ENCODE data around the gene B3GNT5. TPM values are rescaled to one million over a fixed set of nuclear protein-coding genes. Genes with fewer than 3 reads are reported as not detected.

B3GNT5 gene
- total and polyA plus RNA-seq, 2 donors (not counting 1 experiment from before 2014, with no cell fraction given), result 0.07 to 0.37 TPM

GRCh38 chr3:183252118-183252782, 803 bp upstream of the B3GNT5 start:
- Mint-ChIP-seq H3K4me1 (peaks cover 10% of the 10 kb centered on the region), H3K4me3 (peak overlapping the region; percentile 76), H3K9me3 (ENCODE audit: insufficient read depth) (no peaks in the 10 kb centered on the region), H3K27me3 (peaks cover 50% of the 10 kb centered on the region), H3K27ac (no peak overlapping the region)
- TF ChIP-seq, protein P1, sequence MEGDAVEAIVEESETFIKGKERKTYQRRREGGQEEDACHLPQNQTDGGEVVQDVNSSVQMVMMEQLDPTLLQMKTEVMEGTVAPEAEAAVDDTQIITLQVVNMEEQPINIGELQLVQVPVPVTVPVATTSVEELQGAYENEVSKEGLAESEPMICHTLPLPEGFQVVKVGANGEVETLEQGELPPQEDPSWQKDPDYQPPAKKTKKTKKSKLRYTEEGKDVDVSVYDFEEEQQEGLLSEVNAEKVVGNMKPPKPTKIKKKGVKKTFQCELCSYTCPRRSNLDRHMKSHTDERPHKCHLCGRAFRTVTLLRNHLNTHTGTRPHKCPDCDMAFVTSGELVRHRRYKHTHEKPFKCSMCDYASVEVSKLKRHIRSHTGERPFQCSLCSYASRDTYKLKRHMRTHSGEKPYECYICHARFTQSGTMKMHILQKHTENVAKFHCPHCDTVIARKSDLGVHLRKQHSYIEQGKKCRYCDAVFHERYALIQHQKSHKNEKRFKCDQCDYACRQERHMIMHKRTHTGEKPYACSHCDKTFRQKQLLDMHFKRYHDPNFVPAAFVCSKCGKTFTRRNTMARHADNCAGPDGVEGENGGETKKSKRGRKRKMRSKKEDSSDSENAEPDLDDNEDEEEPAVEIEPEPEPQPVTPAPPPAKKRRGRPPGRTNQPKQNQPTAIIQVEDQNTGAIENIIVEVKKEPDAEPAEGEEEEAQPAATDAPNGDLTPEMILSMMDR (IDR thresholded peaks at IDR 0.05), result no peak
- no peak for TF ChIP-seq EZH2 (IDR thresholded peaks at IDR 0.05; ENCODE audit: borderline replicate concordance, insufficient read depth, low read depth, low read length, poor library complexity, severe bottlenecking)
- Histone ChIP-seq H3K36me3 (replicated peaks in 1 of 2; ENCODE audit: control extremely low read depth in 1 of 2, control insufficient read depth in 1 of 2, extremely low read depth in 1 of 2, insufficient read depth in 2 of 2, low read length in 1 of 2) (no peaks in the 10 kb centered on the region), H3K27me3 (replicated peaks in 1 of 4; ENCODE audit: control extremely low read depth in 1 of 4, control insufficient read depth in 3 of 4, insufficient read depth in 4 of 4, low read length in 3 of 4) (peaks cover 0 to 55% (median 43%) of the 10 kb centered on the region in 4 experiments), H4K20me1 (ENCODE audit: control insufficient read depth, insufficient read depth, low read length, poor library complexity, severe bottlenecking) (no peaks in the 10 kb centered on the region), H3K4me1 (ENCODE audit: control insufficient read depth in 2 of 2, insufficient read depth in 2 of 2, low read length in 2 of 2) (peaks cover 12 to 18% of the 10 kb centered on the region in 2 donors), H3K79me2 (ENCODE audit: control insufficient read depth, insufficient read depth, low read length) (no peaks in the 10 kb centered on the region), H2AFZ (ENCODE audit: insufficient read depth, low read depth, low read length, poor library complexity, severe bottlenecking) (no peak overlapping the region), H3K27ac (ENCODE audit: low read length in 2 of 2) (no peak overlapping the region), H3K9ac (ENCODE audit: low read length) (no peak overlapping the region), H3K4me3 (ENCODE audit: control extremely low read depth in 1 of 5, extremely low read depth in 1 of 5, insufficient read depth in 1 of 5, low read depth in 2 of 5, low read length in 4 of 5) (peak overlapping the region in 1 of 5 experiments; percentile 64), H3K4me2 (replicated peaks; ENCODE audit: low read depth, low read length, poor library complexity, severe bottlenecking) (no peak overlapping the region), H3K9me3 (ENCODE audit: control extremely low read depth in 1 of 3, control insufficient read depth in 2 of 3, insufficient read depth in 1 of 3, low read length in 2 of 3) (peaks cover 0 to 3% (median 0%) of the 10 kb centered on the region in 3 donors)
- intact Hi-C loops (cut with micrococcal nuclease), result loop anchor here (10.0 kb wide), 1 partner anchor 127 kb away; no protein-coding TSS in a partner anchor
- ChIA-PET CTCF (interaction anchor here (0.6 to 1.1 kb wide), 3 partner anchors 13 to 995 kb away, joined by 3 read pairs; no protein-coding TSS in a partner anchor), POLR2A (interaction anchor here (0.6 kb wide), 1 partner anchor 114 kb away, joined by 3 read pairs; no protein-coding TSS in a partner anchor)
- ATAC-seq (ENCODE audit: low read depth) (no peak), DNase-seq (no peak)
- no CpG with 5 or more reads among the region's 5 CpGs for WGBS (ENCODE audit: insufficient coverage)

Data from B cell (primary cell).